Panc1 (cell line): ENCODE results near the gene COA7. TPM values are rescaled to one million over a fixed set of nuclear protein-coding genes. Genes with fewer than 3 reads are reported as not detected.
A peak's percentile ranks its signal among the peaks of the same experiment; 100 is the strongest.

ENCODE experiments used
- ATAC-seq: fragments of 200-7000 bp; cut with Tn5 transposase; 2 replicates; pipeline ENCODE4 v1.9.1; 2020; ENCODE audit warnings: mild to moderate bottlenecking, moderate library complexity
- BruUV-seq: library from RNA; stranded (reverse); fragments of 400-500 nt; replicated peaks from 2 replicates; lab custom pipeline; 2021; lab: Mats Ljungman, UMichigan
- CTCF ChIA-PET: fragments of 300-600 bp; sonication (Branson Sonifier 250); formaldehyde crosslinking; loops from one replicate; lab custom pipeline; 2022; ENCODE audit warnings: antibody characterized with exemption; lab: Charles Lee
- POLR2A ChIA-PET: fragments of 300-600 bp; sonication (Branson Sonifier 250); formaldehyde crosslinking; loops from one replicate; lab custom pipeline; 2022; ENCODE audit warnings: antibody characterized with exemption; lab: Charles Lee
- DNase-seq: peaks from one replicate; pipeline ENCODE4 v3.0.0-alpha.2; 2010; ENCODE audit warnings: low read depth, low spot score
- H3K27ac ChIP-seq: 2 replicates; pipeline ENCODE4 v1.5.1; 2011; ENCODE audit warnings: mild to moderate bottlenecking, low read length, inconsistent platforms
- H3K27me3 ChIP-seq: fragments of 200-500 bp; sonication (Bioruptor generic); 2 replicates; pipeline ENCODE4 v1.6.0; 2014; ENCODE audit warnings: low read length, inconsistent platforms; ENCODE audit not compliant: control insufficient read depth, insufficient read depth
- H3K36me3 ChIP-seq: fragments of 200-500 bp; sonication (Bioruptor generic); 2 replicates; pipeline ENCODE4 v1.5.1; 2014; ENCODE audit warnings: inconsistent platforms, mild to moderate bottlenecking, low read length, moderate library complexity; ENCODE audit not compliant: control insufficient read depth, insufficient read depth
- H3K4me1 ChIP-seq: 2 replicates; pipeline ENCODE4 v1.5.1; 2011; ENCODE audit warnings: inconsistent platforms, mild to moderate bottlenecking, low read length, moderate library complexity; ENCODE audit not compliant: control insufficient read depth, insufficient read depth
- H3K4me3 ChIP-seq, 2 experiments: 2 replicates each; pipeline ENCODE4 v1.5.1; 2011 to 2012; ENCODE audit warnings: low read depth in 2 of 2, low read length in 2 of 2, mild to moderate bottlenecking in 2 of 2, inconsistent platforms in 1 of 2, moderate library complexity in 1 of 2
- H3K9me3 ChIP-seq: fragments of 200-500 bp; sonication (Bioruptor generic); 2 replicates; pipeline ENCODE4 v1.5.1; 2014; ENCODE audit warnings: low read depth, mild to moderate bottlenecking, inconsistent platforms, low read length, moderate library complexity; ENCODE audit not compliant: control insufficient read depth, insufficient read depth
- CTCF ChIP-seq: fragments of 450-650 bp; IDR thresholded peaks from 2 replicates; pipeline ENCODE4 v1.5.1; 2017; ENCODE audit warnings: mild to moderate bottlenecking
- POLR2AphosphoS5 ChIP-seq: IDR thresholded peaks from 2 replicates; pipeline ENCODE4 v1.6.1; 2012; ENCODE audit warnings: mild to moderate bottlenecking, low read depth, low read length, moderate library complexity
- REST ChIP-seq, 2 experiments: IDR thresholded peaks; 2 replicates each; pipeline ENCODE4 v1.6.1; 2011 to 2012; ENCODE audit warnings: low read depth in 2 of 2, control low read depth in 1 of 2, low read length in 1 of 2, mild to moderate bottlenecking in 1 of 2, moderate library complexity in 1 of 2; ENCODE audit not compliant: insufficient read depth in 1 of 2
- SIN3A ChIP-seq: IDR thresholded peaks from 2 replicates; pipeline ENCODE4 v1.6.1; 2012; ENCODE audit warnings: low read depth, mild to moderate bottlenecking, low read length, moderate library complexity, borderline replicate concordance; ENCODE audit not compliant: insufficient read depth
- TCF7L2 ChIP-seq: IDR thresholded peaks from 2 replicates; pipeline ENCODE4 v1.6.1; 2011; ENCODE audit warnings: mild to moderate bottlenecking, low read depth, low read length, inconsistent platforms
- in situ Hi-C: cut with HindIII; loops from 2 replicates; pipeline ENCODE4 v1.10.0; 2016; ENCODE audit warnings: low sequenced_read_pairs, low pct_unique_long_range_greater_than_20kb
- intact Hi-C: fragments of 100-400 bp; cut with micrococcal nuclease; formaldehyde crosslinking; loops from one replicate; pipeline ENCODE4 v1.10.0; 2022; ENCODE audit not compliant: unreplicated experiment
- total RNA-seq: library from RNA; stranded (reverse); gene quantifications from one replicate; pipeline ENCODE4 v1.2.1, GENCODE V29; 2021; ENCODE audit not compliant: unreplicated experiment

COA7 gene
- total RNA-seq, 1 experiment from 2014 or later, result 44.9 TPM

- TF ChIP-seq CTCF (no peak), REST (IDR thresholded peaks at IDR 0.05; ENCODE audit: insufficient read depth in 1 of 2, low read depth in 2 of 2, low read length in 1 of 2) (no peak), SIN3A (no peak), POLR2AphosphoS5 (no peak), TCF7L2 (no peak)
- ChIA-PET CTCF (no interaction called here), POLR2A (no interaction called here)
- H3K27ac ChIP-seq, result peak overlapping the region; percentile 73
- BruUV-seq, result no TSS peak
- no peaks in the 10 kb centered on the region for H3K36me3 ChIP-seq
- peaks cover 21% of the 10 kb centered on the region for H3K4me1 ChIP-seq
- in situ Hi-C loops, result no loop called here
- no peaks in the 10 kb centered on the region for H3K9me3 ChIP-seq
- intact Hi-C loops, result loop anchor here (10.0 kb wide), 1 partner anchor 118 kb away; no protein-coding TSS in a partner anchor
- ATAC-seq (no peak), DNase-seq (no peak)
- no peaks in the 10 kb centered on the region for H3K27me3 ChIP-seq
- H3K4me3 ChIP-seq, result no peak overlapping the region
Measured at GRCh38 chr1:52706941-52707926, 9.1 kb upstream of the COA7 start.

GRCh38 chr1:52706136-52706670 lies 8.1 kb upstream of the COA7 start:
- in situ Hi-C loops (no loop called here), intact Hi-C loops (loop anchor here (10.0 kb wide), 1 partner anchor 119 kb away; no protein-coding TSS in a partner anchor)
- Histone ChIP-seq H3K36me3 (no peaks in the 10 kb centered on the region), H3K4me1 (peaks cover 22% of the 10 kb centered on the region), H3K4me3 (no peak overlapping the region), H3K9me3 (no peaks in the 10 kb centered on the region), H3K27ac (peak overlapping the region; percentile 78; the same call in 1 of the 2 replicates), H3K27me3 (no peaks in the 10 kb centered on the region)
- ATAC-seq (no peak), DNase-seq (no peak)
- ChIA-PET POLR2A (no interaction called here), CTCF (no interaction called here)
- no TSS peak for BruUV-seq
- no peak for TF ChIP-seq TCF7L2
- no peak for TF ChIP-seq REST (IDR thresholded peaks at IDR 0.05; ENCODE audit: insufficient read depth in 1 of 2, low read depth in 2 of 2, low read length in 1 of 2)
- no peak for TF ChIP-seq POLR2AphosphoS5
